Stimulated activated CD4-positive, alpha-beta T cell treated with anti-CD3 and anti-CD28 coated beads, Interleukin-12 subunit alpha, Interleukin-12 subunit beta, amount 100 ng/mL, for 48 hours (primary cell): ENCODE measurements around the gene LRRC19.

Experiments used
- DNase-seq, 3 donors: peaks; one replicate each; pipeline ENCODE4 v3.0.0-alpha.2; 2020; ENCODE audit warnings: low read depth in 2 of 3, low spot score in 1 of 3

The LRRC19 gene

DNA sequence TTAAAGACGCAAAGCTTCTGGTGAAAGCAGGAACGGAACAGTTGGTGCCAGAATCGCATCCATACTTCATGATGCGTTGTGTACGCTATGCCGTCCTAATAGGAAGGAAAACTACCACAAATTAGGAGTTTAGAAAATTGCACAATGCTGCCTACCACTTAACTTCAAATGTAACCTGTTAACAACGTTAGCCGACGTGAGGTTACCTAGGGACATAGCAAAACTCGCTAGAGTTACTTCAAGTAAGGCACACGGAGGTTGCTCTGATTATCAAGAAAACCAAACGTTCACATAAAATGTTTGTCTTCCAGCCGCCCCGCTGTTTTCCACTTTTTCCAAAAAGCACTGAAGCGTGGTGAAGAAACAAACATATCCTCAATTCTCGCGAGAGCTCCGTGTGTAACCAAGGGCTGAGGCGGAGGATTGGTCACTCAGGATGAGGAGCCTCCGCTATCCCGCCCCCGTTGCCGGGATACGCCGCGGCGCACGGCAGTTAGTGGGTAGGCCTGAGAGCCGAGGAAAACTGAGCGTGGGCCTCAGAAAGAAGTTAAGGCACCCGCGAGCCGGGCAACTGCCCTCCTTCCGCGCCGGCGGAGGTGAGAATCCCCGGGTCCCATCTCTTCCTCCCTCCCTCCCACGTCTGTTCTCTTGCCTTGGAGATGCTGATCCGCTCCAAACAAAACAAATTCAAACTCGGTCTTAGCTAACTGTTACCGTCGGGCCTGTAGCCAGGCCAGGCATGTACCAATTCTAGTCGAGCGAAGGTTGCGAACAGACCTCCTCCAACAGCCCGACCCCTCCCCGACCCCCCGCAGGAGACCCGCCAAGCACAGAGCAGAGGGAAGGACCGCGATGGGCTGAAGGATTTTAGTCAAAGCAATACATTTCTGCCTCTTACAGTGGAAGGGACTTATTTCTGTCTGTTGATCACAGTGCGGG, 49.3 kb downstream of the LRRC19 start, which contains the start of gene IFT74:
TSS of gene IFT74 (plus strand) at position 492 of the 939 bp plus-strand sequence. CDS start 5,556 bp downstream, outside the sequence.
- DNase-seq = peak; percentile 87 to 89 (median 87)

DNA sequence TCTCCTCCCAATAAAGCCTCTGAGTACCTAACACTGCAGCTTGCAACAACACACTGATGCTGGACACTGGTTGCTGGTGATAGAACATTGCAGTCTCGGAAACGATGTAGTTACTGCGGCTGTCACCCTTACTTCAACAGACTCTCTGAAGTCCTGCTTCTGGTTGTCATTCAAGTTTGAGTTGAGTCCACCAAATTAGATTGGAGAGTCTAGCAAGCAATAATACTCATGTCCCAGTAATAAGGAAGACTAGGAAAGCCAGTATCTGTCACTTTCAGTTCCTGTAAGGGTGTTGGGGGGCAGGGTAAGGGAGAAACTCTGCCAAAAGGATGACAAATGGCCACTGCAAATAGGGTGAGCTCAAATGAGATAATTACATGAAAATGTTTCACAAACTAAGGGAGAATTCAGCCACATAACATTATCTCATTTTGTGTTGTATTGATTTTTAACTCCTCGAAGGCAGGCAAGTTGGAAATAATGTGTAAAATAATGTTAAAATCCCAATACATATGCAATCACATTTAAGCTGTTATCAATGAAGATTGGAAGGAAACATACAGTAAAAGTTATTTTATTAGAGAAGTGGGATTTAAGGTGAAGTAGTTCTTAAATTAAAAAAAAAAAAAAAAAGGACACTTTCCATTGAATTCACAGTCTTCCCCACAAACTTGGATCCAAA, 50.1 kb downstream of the LRRC19 start:
- DNase-seq = no peak

DNA sequence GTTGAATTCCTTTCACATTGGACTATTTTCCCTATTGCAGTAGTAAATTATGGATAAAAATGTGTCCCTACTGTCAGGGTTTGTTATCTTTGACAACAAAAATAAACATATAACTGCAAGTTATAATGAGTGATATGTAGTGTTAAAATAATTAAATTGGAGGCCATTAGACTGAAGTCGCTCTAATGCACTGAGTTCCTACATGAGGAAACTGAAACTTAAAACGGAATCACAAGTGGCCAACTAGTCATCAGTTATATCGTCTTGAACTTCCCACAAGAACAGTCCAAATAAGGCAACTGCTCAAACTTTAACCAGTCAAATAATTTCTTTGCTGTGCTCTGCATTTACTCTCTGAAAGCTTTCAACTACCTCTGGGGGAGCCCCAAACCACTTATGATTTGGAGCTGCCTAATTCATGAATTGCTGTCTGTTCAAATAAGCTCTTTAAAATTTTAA, 51.4 kb downstream of the LRRC19 start:
- DNase-seq = no peak

DNA sequence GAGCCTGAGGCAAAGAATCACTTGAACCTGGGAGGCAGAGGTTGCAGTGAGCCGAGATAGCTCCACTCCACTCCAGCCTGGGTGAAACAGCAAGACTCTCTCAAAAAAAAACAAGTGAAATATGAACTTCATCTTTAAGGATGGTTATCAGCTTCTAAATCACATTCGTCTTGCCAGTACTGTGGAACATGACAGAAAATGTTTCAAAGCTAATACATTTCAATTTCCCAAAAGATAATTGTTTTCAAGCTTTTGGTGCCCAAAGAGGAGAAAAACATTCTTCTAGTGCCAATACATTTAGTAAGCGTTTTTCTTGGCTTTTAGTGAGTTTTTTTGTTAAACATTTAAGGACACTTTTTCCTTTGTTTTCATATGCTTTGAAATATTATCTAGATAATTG, 53.7 kb downstream of the LRRC19 start:
- DNase-seq = no peak

DNA sequence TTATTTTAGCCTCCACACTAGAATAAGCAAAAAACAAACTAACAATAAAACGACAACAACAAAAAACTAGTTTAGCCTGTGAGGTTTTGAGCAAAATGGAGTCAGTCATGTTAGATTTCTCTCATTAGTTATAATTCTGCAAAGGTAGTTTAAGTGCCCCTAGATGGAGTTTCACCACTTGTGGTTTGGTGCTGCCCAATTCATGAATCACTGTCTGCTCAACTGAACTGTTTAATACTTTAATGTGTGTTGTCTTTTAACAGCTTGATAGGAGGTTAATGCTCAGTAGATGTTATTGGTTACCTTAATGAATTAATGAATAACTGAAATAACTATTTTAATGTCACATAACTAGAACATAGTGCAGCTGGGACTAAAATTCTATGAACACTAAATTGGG, 55.0 kb downstream of the LRRC19 start:
- DNase-seq = no peak

DNA sequence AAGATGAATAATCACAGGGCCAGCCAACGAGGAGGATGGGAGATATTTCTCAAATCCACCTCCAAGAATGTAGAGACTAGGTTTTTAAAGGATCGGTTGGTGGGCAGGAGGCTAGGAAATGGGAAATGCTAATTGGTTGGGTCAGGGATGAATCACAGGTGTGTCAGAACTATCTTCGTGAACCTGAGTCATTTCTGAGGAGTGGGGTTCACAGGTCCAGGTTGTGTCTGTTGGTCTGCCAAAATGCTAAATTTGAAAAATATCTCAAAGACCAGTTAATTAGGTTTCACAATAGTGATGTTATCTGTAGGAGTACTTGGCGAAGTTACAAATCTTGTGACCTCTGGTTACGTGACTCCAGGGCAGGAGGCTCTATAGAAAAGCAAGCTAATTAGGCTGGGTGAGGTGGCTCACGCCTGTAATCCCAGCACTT, 55.8 kb downstream of the LRRC19 start:
- no peak for DNase-seq

DNA sequence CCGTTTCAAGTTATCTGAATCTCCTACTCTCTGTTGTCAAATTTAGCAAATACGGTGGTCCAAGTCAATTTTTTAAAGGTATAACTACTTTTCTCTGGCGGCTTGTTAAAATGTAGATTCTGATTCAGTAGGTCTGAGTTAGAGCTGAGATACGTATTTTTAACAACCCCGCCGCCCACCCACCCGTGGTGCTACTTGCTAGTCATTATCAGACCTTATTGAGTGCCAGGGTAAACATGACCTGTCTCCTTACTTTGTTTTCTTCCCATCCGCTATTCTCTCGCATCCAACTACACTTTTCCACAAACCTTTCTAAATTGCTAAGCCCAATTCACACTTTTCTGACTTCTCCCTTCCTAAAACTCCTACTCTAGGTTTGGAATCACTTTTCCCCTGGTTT, 57.7 kb downstream of the LRRC19 start:
- peak in 2 of 3 donors; percentile 31 to 36 for DNase-seq

DNA sequence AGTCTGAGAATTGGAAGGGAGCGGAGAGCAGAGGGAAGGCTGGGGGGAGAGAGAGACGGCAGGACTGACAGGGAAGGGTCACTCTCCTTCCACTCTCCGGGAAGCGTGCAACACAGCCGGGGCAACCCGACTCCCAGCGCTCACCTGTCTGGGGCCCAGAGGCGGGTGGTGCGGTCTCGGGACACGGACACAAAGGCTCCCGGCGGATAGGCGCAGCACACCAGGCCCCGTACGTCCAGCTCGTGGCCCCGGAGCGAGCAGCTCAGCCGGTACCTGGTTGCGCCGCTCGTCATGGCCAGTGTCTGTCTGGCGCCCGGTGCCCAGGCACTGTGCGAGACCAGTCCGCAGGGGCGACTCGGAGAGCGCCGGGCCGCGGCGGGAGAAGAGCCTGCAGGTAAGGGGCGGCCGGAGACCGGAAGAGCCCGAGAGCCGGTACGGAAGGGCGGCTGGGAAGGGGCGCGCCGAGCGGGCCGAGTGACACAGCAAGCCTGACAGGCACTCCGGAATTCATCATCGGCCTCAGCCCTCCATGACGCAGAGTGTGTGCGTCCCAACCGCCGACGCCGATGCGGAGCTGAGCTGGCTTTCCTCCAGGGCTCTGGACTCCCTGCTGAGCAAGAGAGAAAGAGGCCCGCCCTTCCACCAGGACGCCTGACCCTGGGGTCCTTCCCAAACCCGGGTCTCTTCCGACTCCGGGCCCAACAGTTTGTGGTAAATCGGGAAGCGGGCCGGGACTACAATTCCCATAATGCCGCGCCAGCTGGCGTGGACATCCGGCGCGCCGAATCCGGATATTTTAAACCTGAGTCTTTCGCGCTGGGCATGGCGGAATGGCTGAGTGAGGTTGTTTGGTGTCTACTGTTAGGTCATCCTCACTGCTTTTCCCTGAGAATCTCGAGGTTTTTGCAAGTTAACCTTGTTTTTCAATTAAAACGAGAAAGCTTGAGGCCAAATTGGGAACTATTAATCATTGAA, 58.4 kb downstream of the LRRC19 start, which contains the start of gene PLAA:
TSS of gene PLAA (minus strand) at position 490 of the 975 bp plus-strand sequence. CDS start at position 293, 197 bp downstream.
- DNase-seq = peak; percentile 69 to 82 (median 72)

DNA sequence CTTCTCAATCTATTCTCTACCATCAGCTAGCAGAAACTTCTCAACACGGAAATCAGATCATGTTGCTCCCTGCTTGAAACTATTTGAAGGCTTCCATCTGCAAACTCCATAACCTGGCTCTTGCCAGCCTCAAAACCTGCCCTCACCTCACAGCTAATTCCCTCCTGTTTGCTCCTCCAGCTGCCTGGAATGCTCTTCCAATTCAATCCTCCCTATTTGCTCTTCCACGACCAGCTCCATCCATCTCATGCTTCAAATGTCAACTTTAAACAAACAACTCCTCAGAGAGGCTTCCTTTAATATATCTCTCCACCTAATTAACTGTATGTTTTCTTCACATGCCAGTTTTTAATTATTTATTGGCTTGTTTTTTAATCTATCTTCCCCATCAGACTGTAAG, 59.9 kb downstream of the LRRC19 start:
- no peak for DNase-seq
